Endothelial cell of umbilical vein (primary cell): ENCODE measurements around the gene ANAPC2.

ENCODE experiments used
- POLR2A ChIP-seq: IDR thresholded peaks from 2 replicates; pipeline ENCODE4 v1.6.1; 2012; ENCODE audit warnings: low read depth, mild to moderate bottlenecking, control low read depth, low read length
- TF ChIP-seq, protein P1 (sequence below), 2 donors: IDR thresholded peaks; 1 replicate in 1 of 2; 2 replicates in 1 of 2; pipeline ENCODE4 v1.5.1; 2011; ENCODE audit warnings: low read length in 2 of 2, mild to moderate bottlenecking in 2 of 2, moderate library complexity in 2 of 2, control low read depth in 1 of 2, inconsistent platforms in 1 of 2, low read depth in 1 of 2; ENCODE audit not compliant: insufficient read depth in 1 of 2; ENCODE audit errors: extremely low read depth in 1 of 2

DNA sequence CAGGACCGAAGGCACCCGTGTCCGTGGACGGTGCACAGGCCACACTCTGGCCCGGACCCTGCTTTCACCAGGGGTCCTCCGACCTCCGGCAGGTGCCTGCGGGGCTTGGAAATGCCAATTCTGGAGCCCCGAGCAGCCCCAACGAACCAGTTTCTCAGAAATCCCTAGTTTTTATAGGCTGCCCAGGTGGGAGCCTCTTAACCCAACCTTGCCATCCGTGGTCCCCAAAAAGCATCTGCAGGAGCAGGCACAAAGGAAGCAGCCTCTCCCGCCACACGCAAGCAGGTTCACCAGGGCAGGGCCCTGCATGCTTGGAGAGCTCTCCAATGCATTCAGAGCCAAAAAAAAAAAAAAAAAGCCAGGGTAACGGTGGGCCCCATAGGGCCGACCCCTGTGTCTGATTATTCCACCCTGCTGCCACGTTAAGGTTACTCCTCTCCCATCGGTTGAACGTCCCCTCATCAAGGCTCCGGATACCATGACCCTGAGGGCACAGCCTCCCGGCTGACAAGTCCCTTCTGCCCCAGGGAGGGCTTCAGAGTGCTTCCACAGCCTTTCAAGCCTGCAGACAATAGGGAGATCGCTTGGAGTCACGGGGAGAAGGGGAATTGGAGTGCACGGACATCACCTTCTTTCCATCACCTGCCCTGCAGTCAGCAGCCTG, 13.0 kb upstream of the ANAPC2 start:
- no peak for TF ChIP-seq POLR2A
- TF ChIP-seq, protein P1, sequence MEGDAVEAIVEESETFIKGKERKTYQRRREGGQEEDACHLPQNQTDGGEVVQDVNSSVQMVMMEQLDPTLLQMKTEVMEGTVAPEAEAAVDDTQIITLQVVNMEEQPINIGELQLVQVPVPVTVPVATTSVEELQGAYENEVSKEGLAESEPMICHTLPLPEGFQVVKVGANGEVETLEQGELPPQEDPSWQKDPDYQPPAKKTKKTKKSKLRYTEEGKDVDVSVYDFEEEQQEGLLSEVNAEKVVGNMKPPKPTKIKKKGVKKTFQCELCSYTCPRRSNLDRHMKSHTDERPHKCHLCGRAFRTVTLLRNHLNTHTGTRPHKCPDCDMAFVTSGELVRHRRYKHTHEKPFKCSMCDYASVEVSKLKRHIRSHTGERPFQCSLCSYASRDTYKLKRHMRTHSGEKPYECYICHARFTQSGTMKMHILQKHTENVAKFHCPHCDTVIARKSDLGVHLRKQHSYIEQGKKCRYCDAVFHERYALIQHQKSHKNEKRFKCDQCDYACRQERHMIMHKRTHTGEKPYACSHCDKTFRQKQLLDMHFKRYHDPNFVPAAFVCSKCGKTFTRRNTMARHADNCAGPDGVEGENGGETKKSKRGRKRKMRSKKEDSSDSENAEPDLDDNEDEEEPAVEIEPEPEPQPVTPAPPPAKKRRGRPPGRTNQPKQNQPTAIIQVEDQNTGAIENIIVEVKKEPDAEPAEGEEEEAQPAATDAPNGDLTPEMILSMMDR (IDR thresholded peaks at IDR 0.05; ENCODE audit: extremely low read depth in 1 of 2, insufficient read depth in 1 of 2, low read depth in 1 of 2, low read length in 2 of 2), result no peak
